NCI-H1417 treated with DMSO at 0.1 percent for 48 hours (cell line): ENCODE results near the gene FGF8.
"Not testable (repeated sequence)": the region's sequence is repeated elsewhere in the genome, so short reads cannot be mapped to it uniquely, and the experiment has no call there.

Experiments used
- DNase-seq: peaks from one replicate; lab custom pipeline; 2025; lab: John Stamatoyannopoulos, UW

FGF8 gene

GRCh38 chr10:101775273-101776160 is at the start of gene FGF8:
Gene FGF8, minus strand, starts transcription at chr10:101776114. Its CDS starts 214 bp downstream, at chr10:101775900.
- no peak for DNase-seq

- no peak for DNase-seq
Observed at GRCh38 chr10:101824736-101825135, 48.8 kb upstream of the FGF8 start.

- no peak for DNase-seq
Observed at GRCh38 chr10:101818872-101819633, 43.1 kb upstream of the FGF8 start.

DNA sequence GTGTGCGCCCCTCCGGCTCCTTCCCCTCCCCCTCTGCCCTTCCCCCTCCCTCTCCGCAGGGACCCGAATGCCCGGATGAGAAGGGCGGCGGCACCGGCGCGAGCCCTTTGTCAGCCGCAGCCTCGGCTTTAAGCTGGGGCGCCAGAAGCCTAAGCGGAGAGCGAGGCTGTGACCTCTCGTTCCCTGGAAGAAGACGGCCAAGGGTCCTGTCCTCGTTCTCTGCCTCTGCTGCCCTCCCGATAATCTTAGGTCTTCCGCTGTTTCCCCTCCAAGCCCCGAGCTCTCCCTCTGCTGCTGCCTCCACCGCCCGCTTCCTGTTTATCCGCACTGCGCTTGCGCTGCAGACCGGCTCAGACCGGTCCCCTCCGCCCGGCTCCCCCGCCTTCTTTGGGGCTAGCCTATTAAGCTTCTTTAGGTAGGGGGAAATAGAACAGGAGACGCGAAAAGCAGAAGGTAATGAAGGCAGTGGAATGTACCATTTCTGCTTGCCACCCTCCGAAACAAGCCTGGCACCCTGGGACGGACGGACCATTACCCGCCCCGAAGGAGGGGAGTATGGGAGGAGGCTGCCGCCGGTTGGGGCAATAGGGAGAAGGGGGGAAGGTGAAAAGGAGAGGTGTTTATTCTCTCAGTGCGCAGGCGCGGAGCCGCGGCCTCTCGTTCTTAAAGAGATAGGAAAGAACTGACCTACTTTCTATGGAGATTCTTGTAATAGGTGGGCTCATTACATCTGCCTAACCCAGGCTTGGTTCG is 42.4 kb upstream of the FGF8 start, which contains the start of gene OGA:
OGA (minus strand) TSS at position 326 of the 753 bp plus-strand sequence. CDS start 422 bp downstream, outside the sequence.
- peak; percentile 89 for DNase-seq

DNA sequence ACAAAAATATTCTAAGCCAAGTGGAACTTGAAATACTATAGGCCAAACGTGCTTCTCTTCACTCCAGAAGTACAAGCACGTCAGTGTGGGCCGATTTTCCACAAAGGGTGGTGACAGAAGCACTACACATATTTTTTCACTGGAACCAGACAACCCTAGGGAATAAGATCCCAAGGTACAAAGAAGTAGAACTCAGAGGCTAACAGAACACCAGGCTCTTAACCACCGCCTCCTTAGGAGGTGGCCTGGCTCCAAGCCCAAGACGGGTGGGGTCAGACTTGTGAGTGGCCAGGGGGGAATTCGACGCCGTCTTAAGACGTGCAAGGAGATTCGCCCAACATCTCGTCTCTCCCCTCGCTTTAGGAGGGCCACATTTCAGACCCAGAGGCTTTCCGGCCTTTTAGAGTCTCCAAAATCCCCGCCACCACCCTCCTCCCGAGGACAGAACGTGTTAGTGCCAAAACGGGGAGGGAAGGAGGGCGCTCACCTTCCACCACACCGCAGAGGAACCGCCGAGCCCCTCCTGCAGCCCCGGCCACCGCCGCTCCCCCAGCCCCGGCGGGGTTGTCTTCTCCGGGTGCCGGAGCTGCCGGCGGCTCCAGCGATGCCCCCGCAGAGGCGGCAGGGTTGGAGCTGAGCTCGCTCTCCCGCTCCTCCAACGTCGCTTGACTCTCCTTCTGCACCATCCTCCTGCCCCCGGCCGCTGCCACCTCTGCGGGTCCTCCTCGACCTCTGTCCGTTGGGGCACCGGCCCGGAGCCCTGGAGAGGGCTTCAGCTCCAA is 41.6 kb upstream of the FGF8 start:
- DNase-seq: no peak

DNA sequence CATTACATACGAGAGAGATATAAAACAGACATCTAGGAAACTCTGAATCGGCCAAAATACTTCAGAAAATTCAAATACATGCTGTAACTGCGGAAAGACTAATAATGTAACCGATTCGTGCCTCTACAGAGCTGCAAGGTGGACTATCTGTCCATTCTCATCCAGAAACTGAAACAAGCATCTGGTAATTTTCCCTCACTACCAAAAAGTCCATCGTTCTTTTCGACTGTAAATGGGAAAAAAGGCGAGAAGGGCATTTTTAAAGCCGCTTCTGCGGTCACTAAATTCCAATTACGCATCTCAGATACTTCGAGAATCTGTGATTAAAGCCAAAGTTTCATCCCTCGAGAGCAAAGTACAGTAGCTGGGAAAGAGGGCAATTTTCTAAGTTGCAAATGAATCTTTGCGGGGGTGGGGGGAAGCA is 41.0 kb upstream of the FGF8 start:
- DNase-seq: no peak

GRCh38 chr10:101816376-101816775 is 40.5 kb upstream of the FGF8 start:
- DNase-seq: no peak

DNA sequence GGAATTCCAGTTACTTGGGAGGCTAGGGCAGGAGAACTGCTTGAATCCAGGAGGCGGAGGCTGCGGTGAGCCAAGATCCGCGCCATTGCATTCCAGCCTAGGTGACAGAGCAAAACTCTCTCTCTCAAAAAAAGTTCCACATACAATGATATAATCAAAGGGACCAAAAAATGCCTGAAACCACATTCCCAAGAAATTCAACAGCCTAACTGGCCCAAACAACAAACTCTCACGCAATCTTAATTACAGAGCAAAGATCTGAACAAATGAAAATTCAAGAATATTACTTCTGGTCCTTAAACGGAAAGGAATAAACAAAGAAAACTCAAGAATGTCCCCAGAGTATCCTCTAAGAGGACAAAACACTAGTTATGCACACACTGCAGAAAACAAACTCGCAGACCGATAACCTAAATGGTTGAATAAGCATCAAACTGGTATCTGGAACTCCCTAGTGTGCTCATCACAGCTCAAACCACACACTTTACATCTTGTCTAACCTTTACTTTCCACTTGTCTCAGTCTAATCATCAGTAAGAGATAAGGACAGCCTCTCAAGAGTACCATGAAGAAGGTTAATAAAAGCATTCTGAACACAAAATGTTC is 38.7 kb upstream of the FGF8 start:
- no peak for DNase-seq

DNA sequence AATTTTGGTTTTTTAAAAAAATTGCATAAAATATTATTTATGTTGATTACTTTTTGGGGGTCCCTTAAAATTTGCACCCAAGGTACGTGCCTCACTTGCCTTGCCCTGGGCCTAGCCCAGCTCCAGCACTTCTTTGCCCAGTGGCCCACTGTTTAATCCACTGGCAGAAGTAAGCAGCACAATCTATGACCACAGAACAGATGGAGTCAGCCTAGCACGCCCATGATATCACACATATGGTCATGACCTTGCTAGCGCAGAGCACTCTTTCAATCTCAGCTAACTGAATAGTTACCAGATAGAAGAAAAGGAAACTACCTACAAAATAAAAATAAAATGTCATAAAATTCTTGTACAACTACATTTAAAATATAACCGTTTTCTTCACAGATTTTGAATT is 36.7 kb upstream of the FGF8 start:
- no peak for DNase-seq

DNA sequence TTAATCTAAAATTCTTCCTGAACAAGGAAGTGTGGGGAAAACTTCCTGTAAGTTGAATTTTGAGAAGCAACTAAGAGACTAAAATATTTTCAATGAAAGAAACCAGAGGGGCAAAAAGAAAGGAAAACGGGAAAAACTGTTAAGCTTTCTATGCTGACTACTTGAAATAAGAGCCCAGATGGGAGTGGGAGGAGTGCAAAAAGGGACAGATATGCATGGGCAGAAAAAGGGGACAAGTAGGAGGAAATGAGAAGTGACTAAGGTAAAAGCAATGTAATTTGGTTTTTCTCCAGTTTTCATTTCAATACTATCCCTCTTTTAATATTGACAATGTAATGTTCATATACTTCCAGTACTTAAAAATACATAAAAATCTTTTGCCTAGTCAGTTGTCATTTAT is 31.2 kb upstream of the FGF8 start:
- DNase-seq: no peak

GRCh38 chr10:101803511-101803910 is 27.6 kb upstream of the FGF8 start:
- DNase-seq: no peak

GRCh38 chr10:101797403-101798059 is 21.6 kb upstream of the FGF8 start:
- DNase-seq: no peak

GRCh38 chr10:101793526-101793925 is 17.6 kb upstream of the FGF8 start:
- DNase-seq: no peak

DNA sequence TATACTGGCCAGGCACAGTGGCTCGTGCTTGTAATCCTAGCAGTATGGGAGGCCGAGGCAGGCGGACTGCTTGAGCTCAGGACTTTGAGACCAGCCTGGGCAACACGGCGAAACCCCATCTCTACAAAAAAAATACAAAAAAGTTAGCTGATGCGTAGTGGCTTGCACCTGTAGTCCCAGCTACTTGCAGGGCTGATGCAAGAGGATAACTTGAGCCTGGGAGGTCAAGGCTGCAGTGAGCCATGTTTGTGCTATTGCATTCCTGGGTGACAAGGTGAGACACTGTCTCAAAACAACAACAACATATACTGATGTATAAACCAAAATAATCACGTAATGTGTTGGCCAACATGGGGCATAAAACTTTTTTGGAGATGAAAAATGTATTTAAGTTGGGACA is 13.8 kb upstream of the FGF8 start:
- no peak for DNase-seq

DNA sequence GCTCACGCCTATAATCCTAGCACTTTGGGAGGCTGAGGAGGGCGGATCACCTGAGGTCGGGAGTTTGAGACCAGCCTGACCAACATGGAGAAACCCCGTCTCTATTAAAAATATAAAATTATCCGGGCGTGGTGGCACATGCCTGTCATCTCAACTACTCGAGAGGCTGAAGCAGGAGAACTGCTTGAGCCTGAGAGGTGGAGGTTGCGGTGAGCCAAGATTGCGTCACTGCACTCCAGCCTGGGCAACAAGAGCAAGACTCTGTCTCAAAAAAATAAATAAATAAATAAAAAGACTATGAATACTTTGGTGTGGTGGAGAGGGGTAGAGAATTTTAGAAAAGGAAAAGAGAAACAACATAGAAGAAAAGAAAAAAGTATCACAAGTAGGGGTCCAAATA is 13.3 kb upstream of the FGF8 start:
- not testable (repeated sequence) for DNase-seq

GRCh38 chr10:101785801-101786200 is 9.9 kb upstream of the FGF8 start:
- DNase-seq: no peak

- DNase-seq: no peak
Observed at GRCh38 chr10:101784558-101784957, 8.6 kb upstream of the FGF8 start.

DNA sequence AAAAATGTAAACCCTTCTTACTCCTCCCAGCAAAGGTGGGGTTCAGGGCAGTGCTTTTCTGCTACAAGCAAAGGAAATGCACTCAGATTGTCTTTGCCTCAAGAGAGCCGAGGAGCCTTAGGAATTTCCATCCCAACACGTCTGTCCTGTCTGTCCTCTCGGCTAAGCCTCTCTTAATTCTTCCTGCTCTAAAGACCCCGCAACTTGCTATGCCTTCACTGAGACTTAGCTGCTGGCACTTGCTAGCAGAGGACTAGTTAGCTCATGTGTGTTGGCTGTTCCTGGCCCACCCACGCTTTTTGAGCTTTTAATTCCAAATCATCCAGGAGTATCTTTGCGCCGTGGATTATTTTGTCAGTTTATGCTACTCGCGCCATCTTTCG is 7.8 kb upstream of the FGF8 start:
- no peak for DNase-seq

DNA sequence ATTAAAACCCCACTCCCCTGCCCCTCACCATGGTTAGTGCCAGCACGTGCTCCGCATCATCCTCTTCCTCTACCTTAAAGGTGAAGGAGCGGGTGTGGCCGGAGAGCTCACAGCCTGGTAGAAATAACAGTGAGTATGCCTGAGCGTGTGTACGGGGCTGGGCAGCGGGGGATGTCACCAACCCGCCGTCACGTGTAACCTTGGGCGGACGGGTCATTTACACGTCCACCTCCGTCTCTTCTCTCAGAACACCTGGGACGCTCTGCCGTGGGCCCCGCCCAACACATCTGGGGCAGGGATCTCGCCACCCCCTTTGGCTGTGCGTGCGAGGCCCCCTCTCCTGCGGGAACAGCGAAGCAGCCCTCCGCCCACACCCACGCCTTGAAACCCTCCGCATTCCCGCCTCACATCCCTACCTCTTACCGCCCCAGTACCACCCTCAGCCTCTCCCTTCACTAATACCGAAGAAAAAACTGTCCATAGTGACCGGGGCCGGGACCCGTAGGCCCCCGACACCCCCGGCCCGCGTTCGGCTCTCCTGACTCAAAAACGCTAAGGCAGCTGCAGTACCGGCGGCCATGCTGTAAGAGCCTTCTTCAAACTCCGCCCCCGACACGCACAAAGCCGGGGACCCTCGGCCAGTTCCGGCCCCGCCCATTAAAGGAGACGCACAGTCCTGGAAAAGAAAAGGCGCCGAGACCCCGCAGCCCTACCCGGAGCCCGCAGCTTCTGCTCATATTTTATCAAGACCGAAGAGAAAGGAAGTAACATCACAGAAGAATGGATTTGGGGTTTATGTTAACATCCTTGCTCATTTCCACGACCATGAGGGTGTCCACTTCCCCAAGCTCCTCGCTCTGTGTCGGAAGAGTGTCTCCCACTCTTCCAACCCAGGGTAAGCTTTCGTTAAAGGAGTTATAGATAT is 7.2 kb upstream of the FGF8 start, which contains the start of gene NPM3:
NPM3 (minus strand) TSS at position 636 of the 925 bp plus-strand sequence; CDS start at position 580, 56 bp downstream.
- DNase-seq: no peak
